ENCODE measurements around the gene KDM4C.

The KDM4C gene

DNA sequence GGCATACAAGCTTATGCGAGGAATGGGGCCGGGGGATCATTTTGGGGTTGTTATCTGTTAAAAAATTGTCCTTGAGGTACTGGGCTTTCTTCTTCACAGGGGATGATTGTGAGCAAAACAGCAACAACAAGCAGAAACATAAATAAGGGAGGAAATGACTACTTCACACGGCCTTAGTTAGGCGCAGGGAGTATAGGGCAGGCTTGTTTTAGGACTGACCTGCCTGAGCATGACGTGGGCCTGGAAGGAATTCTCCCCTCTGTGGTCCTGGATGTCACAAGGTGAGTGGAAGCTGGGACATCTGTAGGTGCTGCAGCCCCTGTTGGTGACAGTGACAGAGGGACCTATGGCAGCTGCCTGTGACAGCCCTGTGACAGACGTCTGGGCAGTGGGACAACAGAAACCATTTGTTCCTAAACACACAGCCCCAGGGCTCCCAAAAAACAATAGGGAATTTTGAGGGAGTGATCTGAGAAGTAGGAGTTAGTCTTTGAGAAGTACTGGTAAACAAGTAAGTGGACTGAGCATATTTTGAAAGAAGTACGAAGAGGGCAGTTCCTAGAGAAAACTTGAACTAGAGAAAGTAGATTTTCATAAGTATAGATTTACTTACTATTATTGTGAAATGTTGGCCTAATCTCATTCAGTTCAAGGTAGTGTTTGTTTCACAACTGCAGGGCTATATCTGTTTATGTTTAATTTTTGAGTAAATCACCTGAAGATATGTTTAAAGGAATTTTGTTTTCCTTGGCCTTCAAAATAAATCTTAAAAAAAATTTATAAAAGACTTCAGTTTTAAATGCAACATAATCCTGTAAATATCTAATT lies 113.1 kb downstream of the KDM4C start:
- no peak for DNase-seq

DNA sequence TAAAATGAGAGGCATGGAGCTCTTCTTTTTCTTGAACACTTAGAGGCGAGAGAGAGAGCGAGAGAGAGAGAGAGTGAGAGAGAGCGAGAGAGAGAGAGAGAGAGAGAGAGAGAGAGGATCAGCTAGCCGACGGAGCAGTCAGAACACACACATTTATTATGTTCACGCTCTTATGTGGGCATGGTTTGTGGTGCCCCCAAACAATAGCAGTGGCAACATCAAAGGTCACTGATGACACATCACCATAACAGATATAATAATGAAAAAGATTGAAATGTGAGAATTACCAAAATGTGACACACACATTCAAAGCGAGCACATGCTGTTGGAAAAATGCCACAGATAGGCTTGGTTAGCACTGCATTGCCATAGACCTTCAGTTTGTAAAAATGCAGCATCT lies 116.1 kb downstream of the KDM4C start:
- DNase-seq: peak in 1 of 2 experiments; percentile 28

DNA sequence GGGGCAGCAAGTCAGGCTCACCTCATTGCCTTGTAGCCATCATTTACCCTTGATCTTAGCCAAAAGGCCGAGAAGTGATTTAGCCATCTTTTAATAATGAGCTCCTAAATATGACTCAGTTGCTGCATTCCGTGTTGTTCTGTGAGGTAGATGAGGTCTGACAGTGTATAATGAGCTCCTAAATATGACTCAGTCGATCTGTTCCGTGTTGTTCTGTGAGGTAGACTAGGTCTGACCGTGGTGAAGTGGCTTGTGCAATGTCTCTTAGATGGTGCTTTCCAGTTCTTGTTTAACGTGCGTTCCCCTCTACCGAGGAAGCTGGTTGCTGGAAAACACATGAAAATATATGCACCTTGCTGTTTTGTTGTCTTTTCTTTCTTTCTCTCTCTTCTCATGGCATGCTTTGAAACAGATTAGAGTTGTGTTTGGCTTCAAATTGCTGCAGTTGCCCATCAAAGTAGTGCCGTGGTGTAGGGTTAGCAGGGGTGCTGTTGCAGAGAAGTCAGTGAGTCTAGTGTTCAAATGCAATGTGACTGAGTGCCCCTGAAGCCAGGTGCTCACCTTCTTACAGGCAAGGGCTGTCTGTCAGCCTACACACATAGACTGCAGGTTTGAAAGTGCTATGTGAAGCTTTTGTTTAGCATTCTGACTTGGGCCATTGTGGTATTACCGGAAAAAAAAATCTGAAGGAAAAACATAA lies 118.6 kb downstream of the KDM4C start:
- no peak for DNase-seq

DNA sequence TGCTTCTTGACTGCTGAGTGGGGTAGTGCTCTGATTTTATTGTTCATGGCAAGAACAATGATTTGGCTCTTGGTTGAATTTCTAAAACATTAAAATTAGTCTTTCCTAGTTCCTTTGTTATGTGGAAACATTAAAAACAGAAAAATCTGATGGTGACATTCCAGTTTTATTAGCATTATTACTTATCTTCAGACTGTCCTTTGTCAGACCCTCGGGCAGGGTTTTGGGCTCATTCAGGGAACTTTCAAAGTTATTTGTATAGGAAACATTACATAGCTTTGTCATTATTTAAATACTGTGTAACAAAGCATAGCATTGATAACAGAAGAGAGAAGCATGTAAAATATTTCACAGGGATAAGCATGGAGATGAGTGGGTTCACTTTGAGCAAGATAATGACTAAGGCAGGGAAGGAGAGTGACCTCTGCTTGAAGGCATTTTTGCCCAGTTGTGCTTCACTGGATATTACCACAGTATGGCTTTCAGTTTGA lies 119.9 kb downstream of the KDM4C start:
- no peak for DNase-seq

DNA sequence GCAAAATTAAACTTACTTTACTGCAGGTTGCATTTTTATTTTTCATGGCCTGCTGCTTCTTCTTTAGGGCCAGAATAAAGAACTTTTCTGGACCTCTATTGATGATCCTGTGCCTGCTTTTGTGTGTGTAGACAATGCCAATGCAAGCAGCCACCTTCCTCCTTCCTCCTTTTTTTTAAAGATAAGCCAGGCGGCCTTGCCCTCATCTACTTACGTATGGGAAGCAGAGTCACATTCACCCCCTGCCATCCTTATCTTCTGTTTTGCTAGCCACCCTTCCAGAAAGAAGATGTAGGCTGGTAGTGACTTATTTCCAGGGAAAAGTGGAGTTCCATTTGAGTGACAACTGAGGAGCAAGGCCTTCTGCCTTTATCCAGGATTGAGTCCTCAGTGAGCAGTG lies 122.9 kb downstream of the KDM4C start:
- DNase-seq: no peak

DNA sequence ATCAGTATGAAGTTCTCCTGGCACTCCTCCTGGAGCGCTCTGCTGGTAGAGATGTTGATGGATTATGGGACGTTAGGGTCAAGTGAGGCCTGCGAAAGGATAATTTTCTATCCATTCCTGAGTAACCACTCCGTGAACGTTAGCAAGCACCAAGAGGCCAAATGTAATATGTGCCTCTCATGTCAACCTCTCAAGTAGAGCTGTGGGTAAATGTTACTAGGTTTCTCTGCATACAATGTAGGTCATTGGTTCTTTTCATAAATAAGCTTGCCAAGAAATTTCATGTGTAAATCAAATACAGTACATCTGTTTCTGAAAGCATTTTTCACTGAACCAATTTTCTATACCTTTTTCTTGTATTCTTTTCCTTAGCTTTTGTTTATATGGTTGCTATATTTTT lies 126.3 kb downstream of the KDM4C start:
- DNase-seq: peak; percentile 12 to 16

DNA sequence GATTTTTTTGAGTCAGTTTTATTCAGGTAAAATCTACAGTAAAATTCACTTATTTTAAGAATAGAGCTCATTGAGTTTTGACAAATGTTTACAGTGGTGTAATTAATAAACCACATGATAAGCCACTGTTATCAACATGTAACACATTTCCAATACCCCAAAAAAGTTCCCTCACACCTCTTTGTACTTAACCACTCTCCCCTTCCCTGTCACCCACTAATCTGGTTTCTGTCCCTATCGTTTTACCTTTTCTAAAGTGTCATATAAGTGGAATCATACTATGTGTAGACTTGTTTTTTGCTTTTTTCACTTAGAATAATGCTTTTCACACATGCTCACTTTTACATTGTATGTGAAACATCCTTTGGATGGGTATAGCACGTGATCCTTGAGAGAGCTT lies 127.2 kb downstream of the KDM4C start:
- no peak for DNase-seq

DNA sequence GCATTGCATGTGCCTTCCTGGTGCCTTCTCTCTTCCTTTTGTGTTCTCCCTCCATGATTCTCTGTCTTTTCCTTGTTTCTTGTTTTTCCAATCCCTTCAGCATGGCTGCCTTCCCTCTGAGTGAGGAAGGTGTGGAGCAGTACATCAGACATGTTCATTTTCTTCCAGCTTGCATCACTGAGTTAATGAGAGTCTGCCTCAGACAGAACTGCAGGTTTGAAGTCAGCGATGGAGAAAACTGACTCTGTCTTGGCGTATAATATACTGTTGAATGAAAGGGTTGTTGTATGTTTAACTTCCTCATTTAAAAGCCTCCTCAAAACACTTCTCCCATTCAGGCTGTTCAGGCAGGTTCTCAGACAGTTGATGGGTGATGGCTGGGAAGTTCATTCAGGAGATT lies 129.3 kb downstream of the KDM4C start:
- no peak for DNase-seq

DNA sequence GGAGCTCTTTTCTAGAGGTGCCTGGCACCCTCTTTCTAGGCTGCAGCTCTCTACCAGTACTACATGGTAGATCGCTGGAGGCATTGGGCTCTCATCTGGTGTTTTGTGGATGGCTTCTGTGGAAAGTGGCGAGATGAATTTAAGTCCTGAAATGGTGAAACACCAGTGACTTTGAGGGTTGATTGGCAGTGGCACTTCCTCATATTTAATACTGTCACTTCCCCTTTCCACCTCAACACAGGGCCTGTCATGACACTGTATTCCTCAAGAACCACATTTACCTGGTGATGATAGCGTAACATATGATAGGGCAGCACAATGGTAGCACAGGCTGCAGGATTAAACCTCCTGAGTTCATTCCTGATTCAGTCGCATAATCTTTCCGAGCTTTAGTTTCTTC lies 132.1 kb downstream of the KDM4C start:
- no peak for DNase-seq

DNA sequence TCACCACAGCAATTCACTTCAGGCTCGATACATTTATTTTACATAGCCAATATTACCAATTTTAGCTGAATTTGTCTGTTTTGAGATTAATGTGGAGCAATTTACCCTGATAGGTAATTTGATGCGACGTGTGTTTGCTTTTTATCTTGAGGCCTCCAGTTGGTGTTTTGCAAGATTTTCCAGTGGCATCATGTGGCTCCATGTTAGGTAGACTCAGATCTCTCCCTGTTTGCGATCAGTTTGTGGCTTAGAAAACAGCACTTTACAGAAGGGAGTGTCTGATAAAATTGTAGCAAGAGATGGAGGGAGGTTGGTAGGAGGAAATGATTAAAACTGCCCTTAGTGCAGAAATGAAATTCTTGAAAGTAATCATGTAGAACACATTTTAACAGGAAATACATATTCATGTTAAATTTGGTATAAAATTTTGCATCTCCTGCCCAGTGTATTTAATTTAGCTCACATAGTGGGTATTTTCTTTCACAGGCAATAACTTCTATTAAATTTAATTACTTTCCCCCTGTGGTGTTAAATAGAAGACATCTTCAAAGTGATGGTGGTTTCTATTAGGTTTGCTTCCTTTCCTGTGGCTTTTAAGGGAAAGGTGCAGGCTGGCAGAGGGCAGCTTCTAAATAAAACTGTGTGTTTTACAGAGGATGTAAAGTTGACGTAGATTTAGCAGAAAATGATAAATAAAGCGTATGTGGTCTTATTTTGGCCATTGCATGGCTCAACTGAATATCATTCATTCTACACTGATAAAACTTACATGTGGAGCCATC lies 135.8 kb downstream of the KDM4C start:
- no peak for DNase-seq

DNA sequence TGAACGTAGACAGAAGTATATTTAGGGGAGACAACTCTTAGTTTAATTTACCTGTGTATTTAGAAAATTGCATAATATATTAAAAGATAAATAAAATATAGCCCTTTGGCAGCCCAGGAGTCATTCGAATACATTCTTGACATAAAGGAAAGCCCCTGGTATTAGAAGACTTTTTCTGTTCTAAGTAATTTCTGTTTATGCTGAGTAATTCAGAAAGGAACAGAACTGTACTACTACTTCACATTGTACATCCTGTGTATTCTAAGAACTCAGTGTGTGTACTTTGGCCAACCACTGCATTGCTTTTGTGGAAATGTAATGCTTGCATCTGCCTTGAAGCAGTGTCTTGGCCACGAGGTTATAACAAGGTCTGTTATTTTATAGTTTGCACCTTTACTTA lies 136.4 kb downstream of the KDM4C start:
- no peak for DNase-seq

DNA sequence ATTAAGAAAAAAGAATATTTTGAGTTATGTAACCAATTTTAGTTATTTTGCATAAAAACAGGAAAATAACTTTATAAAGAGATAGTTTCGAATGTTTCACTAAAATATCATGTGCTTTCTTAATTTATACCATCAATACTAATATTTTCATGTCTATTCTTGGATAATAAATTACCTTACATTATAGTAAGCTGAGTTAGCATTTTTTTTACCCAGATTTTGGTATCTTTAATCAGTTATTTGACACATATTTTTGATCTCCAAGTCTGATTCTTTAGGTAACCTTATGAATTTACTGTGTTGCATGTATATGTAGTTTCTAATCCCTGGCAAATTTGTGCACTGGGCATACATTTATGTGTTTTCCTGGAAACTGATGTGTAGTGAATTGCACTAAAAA lies 138.0 kb downstream of the KDM4C start:
- no peak for DNase-seq

DNA sequence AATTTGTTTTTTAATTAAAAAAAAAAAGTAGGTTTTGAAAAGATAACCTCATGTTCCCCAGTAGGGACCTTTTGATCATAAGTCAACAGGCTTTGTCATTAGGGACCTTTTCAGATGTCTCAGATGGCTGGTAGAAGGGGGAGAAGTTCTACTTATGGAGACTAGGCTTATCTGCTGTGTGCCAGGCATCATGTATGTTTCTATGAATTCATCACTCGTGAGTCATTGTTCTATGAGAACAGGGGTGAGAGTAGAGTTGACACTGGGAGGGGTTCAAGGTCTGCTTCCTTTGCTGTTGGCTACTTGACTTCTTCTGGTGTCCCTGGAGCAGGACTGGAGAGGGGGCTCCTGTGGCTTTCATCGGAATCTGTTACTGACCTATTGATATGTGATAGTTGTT lies 138.8 kb downstream of the KDM4C start:
- DNase-seq: no peak

DNA sequence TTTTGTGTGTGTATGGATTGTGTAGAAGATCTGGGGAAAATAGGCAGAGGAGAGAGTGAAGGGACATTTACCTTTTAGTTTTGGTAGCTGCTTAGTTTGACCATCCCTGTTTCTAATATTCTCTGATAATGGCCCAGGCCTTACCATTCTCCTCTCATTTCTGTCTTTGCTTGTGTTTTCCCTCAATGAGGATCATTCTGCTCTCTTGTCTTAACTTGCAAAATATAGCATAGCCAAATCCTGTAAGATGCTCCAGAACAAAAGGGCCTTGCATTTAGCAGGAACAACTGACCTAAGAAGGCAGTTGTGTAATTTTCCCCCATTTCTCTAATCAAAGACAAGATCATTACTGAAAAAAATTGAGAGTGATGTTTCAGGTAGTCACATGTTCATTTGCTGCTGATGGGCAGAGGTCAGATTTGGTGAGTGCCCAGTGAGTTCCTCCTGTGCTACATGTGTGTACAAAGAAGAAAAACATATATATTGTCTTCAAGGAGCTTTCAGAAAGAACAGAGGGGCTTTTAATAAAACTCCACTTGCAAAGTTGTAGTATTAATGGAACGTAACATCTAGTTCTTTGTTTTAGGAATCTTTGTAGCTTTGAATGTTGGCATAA lies 139.5 kb downstream of the KDM4C start:
- no peak for DNase-seq

DNA sequence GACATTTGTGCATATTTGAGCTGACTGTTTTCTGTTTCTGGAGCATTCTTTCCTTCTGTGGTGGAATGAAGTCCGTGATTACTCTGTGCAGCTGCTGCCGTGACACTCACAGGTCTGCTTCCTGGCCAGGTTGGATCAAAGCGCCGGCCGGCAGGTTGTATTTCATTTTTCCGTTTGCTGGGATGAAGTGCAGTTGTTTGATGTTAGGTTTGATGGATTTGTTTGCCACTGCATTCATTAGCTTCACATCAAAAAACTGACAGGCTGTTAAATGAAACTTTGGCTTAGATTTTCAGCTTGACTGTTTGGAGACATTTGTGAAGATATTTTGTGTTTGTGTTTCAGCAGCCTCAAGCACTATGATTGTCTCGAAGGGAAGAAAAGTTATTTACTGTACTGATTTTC lies 140.1 kb downstream of the KDM4C start:
- no peak for DNase-seq

DNA sequence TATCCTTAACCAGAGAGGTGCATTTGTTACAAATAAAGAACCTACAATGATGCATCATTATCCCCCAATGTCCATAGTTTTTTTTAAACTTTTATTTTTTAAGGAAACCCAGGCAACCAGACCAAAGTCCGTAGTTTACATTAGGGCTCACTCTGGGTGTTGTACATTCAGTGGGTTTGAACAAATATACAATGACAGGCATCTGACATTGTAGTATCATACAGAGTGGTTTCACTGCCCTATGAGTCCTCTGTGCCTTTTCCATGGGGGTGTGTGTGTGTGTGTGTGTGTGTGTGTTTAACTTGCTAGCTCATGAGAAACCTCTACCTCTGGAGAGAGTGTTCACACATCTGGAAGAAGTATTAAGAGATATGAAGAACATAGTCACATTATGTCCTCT lies 141.5 kb downstream of the KDM4C start:
- no peak for DNase-seq

DNA sequence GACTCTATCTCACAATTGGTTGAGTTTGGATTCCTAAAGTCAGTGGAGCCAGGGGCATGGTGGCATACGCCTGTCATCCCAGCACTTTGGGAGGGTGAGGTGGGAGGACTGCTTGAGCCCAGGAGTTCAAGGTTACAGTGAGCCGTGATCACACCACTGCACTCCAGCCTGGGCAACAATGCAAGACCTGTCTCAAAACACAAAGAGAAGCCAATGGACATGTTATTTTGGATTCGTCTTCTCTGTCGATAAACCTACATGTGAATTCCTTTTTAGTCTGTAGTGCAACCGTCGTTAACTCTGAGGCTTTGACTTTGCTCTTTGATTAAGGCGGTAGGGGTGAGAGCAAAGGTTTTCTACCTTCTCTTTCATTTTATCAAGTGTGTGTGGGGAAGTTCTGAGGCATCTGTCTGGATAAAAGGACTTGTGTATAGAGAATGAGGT lies 142.7 kb downstream of the KDM4C start:
- no peak for DNase-seq

DNA sequence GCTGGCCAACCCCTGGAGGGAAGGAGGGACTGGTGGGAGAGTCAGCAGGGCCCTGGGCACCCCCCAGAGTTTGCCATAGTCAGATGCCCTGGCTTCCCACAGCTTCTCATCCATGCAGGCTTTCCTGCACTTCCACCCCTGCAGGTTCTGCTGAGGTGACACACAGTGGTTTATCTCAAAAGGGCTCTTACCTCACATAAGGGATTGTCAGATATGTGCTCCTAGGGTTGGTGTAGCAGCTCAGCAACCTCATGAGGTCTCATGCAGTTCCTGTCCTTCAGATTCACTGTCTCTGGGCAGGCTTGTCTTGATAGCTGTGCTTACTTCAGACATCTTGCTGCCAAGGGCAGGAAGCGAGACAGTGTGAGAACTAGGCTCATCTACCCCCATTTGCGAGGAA lies 143.4 kb downstream of the KDM4C start:
- no peak for DNase-seq

DNA sequence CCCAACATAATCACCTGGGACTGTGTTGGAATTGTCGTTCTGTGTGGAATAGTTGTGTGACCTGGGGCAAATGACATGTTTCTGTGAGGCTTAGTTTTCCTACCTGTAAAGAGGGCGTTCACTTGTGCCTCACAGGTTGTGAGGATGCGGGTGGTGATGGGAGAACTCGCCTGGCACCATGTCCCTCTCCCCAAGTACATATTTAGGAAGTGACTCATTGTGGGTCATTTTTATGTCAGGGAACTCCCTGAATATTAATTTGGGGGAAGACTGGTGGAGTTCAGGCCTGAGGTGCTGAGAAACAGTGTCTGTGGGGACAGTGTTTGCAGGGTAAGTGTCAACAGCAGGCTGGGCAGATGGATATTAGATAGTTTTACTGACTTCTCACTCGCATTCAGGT lies 144.7 kb downstream of the KDM4C start:
- DNase-seq: no peak

DNA sequence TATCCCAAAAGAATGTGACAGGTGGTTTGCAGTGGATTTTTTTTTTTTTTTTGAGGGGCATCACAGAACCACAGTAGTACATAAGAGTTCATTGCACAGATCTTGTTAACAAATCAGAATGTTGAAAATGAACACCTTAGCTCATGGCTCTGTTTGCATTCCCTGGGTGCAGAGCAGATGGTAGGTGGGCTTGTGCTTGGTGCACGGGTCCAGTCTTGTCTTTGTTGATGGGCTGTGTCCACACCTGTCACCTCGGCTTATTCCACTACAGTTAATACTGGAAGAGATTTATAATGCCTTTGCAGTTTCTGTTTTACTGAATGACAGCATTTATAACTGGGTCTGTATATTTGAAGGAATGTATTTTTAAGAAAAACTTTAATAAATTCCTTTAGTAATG lies 146.6 kb downstream of the KDM4C start:
- DNase-seq: no peak

DNA sequence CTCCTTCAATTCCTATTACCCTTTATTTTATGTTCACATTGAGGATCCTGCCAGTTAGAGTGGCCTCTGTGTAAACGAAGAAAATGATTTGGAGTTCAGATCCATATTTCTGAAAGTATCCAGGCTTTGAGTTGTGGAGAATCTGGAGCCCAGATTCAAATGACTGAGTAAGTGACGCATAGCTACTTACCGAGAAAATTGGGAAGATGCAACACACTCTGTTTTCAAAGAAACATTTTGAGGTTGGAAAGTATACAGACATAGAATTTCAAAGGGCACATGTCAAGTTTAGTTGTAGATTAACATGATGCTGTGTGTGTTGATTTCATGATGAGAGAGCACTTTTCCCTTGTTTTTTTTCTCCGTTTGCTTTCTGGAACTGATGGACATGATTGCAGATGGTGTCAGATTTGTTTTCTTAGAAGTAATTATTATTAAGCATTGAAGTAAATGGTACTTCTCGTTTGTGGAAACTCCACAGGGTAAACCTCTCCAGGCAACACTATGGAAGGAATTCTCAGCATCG lies 148.1 kb downstream of the KDM4C start:
- DNase-seq: no peak

DNA sequence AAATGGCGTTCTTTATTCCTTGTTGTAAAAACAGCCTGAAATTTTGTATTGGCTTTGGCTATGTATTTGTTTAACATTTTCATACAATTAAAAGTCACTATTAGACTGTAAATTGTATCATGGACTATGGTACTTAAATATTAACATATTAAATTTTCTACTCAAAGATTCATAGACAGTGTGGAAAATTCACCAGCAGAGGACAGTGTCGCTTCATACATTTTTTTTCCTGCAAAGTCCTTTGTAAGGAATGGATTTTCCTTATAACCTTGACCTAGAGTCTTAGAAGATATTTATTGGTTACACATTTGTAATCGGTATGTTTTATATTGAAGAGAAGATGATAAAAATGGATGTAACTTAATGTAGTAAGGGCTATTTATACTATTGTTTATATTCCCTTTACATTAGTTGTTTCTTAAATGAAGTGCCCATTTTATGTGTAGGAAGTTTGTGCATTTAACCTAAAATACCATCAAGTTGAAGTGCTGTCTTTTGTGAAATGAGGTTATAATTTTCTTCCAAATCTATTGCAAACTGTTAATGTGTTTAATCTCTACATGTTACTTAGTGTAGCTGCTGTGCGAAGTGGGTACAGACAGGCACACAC lies 150.1 kb downstream of the KDM4C start:
- peak; percentile 68 to 72 for DNase-seq

Data from NCI-H446 (cell line).